Measurements from ENCODE around the gene GABBR2.

DNA sequence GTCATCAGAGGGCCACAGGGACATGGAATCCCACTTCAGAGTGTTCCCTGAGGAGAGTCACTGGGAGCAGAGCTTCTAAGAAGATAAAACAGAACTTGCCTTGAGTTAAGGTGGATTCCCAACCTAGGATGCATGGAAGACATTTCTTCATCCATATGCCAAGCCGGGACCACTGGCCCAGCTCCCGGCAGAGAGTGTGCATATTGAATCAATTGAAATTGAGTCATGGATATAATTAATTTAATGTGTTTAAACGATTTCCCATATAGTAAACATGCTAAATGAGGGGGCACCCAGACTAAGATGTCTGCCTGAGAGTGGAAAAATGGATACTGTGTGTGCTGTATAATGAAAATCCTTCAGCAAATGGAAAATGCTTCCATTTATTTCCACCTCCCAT is 258.9 kb downstream of the GABBR2 start:
- TF ChIP-seq EZH2 (IDR thresholded peaks at IDR 0.05; ENCODE audit: low read depth, unreplicated experiment) (no peak), JUNB (IDR thresholded peaks at IDR 0.05; ENCODE audit: unreplicated experiment) (no peak), POLR2AphosphoS5 (IDR thresholded peaks at IDR 0.05; ENCODE audit: low read depth) (no peak), ZNF114 (CRISPR knock-in tag; IDR thresholded peaks at IDR 0.05) (no peak), STAT1 (IDR thresholded peaks at IDR 0.05; ENCODE audit: unreplicated experiment) (no peak), CREB1 (CRISPR knock-in tag; IDR thresholded peaks at IDR 0.05; ENCODE audit: low read depth) (no peak), EZH2phosphoT487 (IDR thresholded peaks at IDR 0.05; ENCODE audit: unreplicated experiment) (no peak), ZNF331 (CRISPR knock-in tag; IDR thresholded peaks at IDR 0.05; ENCODE audit: low read depth) (no peak), NANOG (IDR thresholded peaks at IDR 0.05; ENCODE audit: borderline replicate concordance) (no peak)
- TF ChIP-seq, protein P1, sequence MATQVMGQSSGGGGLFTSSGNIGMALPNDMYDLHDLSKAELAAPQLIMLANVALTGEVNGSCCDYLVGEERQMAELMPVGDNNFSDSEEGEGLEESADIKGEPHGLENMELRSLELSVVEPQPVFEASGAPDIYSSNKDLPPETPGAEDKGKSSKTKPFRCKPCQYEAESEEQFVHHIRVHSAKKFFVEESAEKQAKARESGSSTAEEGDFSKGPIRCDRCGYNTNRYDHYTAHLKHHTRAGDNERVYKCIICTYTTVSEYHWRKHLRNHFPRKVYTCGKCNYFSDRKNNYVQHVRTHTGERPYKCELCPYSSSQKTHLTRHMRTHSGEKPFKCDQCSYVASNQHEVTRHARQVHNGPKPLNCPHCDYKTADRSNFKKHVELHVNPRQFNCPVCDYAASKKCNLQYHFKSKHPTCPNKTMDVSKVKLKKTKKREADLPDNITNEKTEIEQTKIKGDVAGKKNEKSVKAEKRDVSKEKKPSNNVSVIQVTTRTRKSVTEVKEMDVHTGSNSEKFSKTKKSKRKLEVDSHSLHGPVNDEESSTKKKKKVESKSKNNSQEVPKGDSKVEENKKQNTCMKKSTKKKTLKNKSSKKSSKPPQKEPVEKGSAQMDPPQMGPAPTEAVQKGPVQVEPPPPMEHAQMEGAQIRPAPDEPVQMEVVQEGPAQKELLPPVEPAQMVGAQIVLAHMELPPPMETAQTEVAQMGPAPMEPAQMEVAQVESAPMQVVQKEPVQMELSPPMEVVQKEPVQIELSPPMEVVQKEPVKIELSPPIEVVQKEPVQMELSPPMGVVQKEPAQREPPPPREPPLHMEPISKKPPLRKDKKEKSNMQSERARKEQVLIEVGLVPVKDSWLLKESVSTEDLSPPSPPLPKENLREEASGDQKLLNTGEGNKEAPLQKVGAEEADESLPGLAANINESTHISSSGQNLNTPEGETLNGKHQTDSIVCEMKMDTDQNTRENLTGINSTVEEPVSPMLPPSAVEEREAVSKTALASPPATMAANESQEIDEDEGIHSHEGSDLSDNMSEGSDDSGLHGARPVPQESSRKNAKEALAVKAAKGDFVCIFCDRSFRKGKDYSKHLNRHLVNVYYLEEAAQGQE (IDR thresholded peaks at IDR 0.05; ENCODE audit: unreplicated experiment) = no peak
- TF ChIP-seq, protein P2, sequence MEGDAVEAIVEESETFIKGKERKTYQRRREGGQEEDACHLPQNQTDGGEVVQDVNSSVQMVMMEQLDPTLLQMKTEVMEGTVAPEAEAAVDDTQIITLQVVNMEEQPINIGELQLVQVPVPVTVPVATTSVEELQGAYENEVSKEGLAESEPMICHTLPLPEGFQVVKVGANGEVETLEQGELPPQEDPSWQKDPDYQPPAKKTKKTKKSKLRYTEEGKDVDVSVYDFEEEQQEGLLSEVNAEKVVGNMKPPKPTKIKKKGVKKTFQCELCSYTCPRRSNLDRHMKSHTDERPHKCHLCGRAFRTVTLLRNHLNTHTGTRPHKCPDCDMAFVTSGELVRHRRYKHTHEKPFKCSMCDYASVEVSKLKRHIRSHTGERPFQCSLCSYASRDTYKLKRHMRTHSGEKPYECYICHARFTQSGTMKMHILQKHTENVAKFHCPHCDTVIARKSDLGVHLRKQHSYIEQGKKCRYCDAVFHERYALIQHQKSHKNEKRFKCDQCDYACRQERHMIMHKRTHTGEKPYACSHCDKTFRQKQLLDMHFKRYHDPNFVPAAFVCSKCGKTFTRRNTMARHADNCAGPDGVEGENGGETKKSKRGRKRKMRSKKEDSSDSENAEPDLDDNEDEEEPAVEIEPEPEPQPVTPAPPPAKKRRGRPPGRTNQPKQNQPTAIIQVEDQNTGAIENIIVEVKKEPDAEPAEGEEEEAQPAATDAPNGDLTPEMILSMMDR (conservative IDR thresholded peaks at IDR 0.05; ENCODE audit: low read depth in 2 of 2) = no peak
- TF ChIP-seq, protein P3, sequence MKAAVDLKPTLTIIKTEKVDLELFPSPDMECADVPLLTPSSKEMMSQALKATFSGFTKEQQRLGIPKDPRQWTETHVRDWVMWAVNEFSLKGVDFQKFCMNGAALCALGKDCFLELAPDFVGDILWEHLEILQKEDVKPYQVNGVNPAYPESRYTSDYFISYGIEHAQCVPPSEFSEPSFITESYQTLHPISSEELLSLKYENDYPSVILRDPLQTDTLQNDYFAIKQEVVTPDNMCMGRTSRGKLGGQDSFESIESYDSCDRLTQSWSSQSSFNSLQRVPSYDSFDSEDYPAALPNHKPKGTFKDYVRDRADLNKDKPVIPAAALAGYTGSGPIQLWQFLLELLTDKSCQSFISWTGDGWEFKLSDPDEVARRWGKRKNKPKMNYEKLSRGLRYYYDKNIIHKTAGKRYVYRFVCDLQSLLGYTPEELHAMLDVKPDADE (IDR thresholded peaks at IDR 0.05) = no peak
- TF ChIP-seq, protein P4, sequence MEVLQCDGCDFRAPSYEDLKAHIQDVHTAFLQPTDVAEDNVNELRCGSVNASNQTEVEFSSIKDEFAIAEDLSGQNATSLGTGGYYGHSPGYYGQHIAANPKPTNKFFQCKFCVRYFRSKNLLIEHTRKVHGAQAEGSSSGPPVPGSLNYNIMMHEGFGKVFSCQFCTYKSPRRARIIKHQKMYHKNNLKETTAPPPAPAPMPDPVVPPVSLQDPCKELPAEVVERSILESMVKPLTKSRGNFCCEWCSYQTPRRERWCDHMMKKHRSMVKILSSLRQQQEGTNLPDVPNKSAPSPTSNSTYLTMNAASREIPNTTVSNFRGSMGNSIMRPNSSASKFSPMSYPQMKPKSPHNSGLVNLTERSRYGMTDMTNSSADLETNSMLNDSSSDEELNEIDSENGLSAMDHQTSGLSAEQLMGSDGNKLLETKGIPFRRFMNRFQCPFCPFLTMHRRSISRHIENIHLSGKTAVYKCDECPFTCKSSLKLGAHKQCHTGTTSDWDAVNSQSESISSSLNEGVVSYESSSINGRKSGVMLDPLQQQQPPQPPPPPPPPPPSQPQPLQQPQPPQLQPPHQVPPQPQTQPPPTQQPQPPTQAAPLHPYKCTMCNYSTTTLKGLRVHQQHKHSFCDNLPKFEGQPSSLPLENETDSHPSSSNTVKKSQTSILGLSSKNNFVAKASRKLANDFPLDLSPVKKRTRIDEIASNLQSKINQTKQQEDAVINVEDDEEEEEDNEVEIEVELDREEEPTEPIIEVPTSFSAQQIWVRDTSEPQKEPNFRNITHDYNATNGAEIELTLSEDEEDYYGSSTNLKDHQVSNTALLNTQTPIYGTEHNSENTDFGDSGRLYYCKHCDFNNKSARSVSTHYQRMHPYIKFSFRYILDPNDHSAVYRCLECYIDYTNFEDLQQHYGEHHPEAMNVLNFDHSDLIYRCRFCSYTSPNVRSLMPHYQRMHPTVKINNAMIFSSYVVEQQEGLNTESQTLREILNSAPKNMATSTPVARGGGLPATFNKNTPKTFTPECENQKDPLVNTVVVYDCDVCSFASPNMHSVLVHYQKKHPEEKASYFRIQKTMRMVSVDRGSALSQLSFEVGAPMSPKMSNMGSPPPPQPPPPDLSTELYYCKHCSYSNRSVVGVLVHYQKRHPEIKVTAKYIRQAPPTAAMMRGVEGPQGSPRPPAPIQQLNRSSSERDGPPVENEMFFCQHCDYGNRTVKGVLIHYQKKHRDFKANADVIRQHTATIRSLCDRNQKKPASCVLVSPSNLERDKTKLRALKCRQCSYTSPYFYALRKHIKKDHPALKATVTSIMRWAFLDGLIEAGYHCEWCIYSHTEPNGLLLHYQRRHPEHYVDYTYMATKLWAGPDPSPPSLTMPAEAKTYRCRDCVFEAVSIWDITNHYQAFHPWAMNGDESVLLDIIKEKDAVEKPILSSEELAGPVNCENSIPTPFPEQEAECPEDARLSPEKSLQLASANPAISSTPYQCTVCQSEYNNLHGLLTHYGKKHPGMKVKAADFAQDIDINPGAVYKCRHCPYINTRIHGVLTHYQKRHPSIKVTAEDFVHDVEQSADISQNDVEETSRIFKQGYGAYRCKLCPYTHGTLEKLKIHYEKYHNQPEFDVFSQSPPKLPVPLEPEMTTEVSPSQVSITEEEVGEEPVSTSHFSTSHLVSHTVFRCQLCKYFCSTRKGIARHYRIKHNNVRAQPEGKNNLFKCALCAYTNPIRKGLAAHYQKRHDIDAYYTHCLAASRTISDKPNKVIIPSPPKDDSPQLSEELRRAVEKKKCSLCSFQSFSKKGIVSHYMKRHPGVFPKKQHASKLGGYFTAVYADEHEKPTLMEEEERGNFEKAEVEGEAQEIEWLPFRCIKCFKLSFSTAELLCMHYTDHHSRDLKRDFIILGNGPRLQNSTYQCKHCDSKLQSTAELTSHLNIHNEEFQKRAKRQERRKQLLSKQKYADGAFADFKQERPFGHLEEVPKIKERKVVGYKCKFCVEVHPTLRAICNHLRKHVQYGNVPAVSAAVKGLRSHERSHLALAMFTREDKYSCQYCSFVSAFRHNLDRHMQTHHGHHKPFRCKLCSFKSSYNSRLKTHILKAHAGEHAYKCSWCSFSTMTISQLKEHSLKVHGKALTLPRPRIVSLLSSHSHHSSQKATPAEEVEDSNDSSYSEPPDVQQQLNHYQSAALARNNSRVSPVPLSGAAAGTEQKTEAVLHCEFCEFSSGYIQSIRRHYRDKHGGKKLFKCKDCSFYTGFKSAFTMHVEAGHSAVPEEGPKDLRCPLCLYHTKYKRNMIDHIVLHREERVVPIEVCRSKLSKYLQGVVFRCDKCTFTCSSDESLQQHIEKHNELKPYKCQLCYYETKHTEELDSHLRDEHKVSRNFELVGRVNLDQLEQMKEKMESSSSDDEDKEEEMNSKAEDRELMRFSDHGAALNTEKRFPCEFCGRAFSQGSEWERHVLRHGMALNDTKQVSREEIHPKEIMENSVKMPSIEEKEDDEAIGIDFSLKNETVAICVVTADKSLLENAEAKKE (CRISPR knock-in tag; IDR thresholded peaks at IDR 0.05) = no peak

All from GM23338 (cell line).